Liver (tissue), 9 donors: ENCODE data around the gene SWT1. TPM values are rescaled to one million over a fixed set of nuclear protein-coding genes. Genes with fewer than 3 reads are reported as not detected.
"Not testable (repeated sequence)": the region's sequence is repeated elsewhere in the genome, so short reads cannot be mapped to it uniquely, and the experiment has no call there.

ENCODE experiments used
- DNase-seq: peaks from one replicate; pipeline ENCODE4 v3.0.0-alpha.2; 2017; ENCODE audit warnings: low spot score
- H3K27ac ChIP-seq, 2 donors: one replicate each; pipeline ENCODE4 v1.7.0; 2013; ENCODE audit warnings: inconsistent platforms in 2 of 2, low read length in 2 of 2, control low read depth in 1 of 2, low read depth in 1 of 2, mild to moderate bottlenecking in 1 of 2
- H3K27me3 ChIP-seq, 4 donors: one replicate each; pipeline versions ENCODE4 v1.6.1 to v1.7.0; 2013; ENCODE audit warnings: low read length in 3 of 4, inconsistent platforms in 1 of 4, mild to moderate bottlenecking in 1 of 4, moderate library complexity in 1 of 4; ENCODE audit not compliant: control insufficient read depth in 4 of 4, insufficient read depth in 4 of 4
- H3K36me3 ChIP-seq, 4 donors: one replicate each; pipeline versions ENCODE4 v1.6.1 to v1.7.0; 2013; ENCODE audit warnings: low read length in 3 of 4, mild to moderate bottlenecking in 3 of 4, low read depth in 1 of 4, moderate library complexity in 1 of 4; ENCODE audit not compliant: control insufficient read depth in 4 of 4, insufficient read depth in 3 of 4
- H3K4me1 ChIP-seq, 4 donors: one replicate each; pipeline versions ENCODE4 v1.6.1 to v1.7.0; 2013; ENCODE audit warnings: low read length in 3 of 4, mild to moderate bottlenecking in 3 of 4, moderate library complexity in 1 of 4; ENCODE audit not compliant: control insufficient read depth in 4 of 4, insufficient read depth in 4 of 4
- H3K4me3 ChIP-seq, 3 donors: one replicate each; pipeline versions ENCODE4 v1.6.1 to v1.7.0; 2013; ENCODE audit warnings: low read length in 3 of 3, control low read depth in 1 of 3, low read depth in 1 of 3, mild to moderate bottlenecking in 1 of 3
- H3K9ac ChIP-seq, 2 donors: one replicate each; pipeline ENCODE4 v1.7.0; 2013; ENCODE audit warnings: low read length in 2 of 2, mild to moderate bottlenecking in 2 of 2, moderate library complexity in 2 of 2, control low read depth in 1 of 2, low read depth in 1 of 2
- H3K9me3 ChIP-seq, 4 donors: one replicate each; pipeline versions ENCODE4 v1.6.1 to v1.7.0; 2013; ENCODE audit warnings: low read length in 3 of 4; ENCODE audit not compliant: control insufficient read depth in 4 of 4
- CTCF ChIP-seq: fragments of 150-350 bp; IDR thresholded peaks from 2 replicates; pipeline ENCODE4 v1.5.1; 2017; ENCODE audit warnings: improper control_type of control experiment, low read depth, low read length; ENCODE audit not compliant: missing input control
- EGR1 ChIP-seq, 2 donors: IDR thresholded peaks; 2 replicates each; pipeline ENCODE4 v1.6.1; 2016 to 2018; ENCODE audit warnings: antibody characterized with exemption in 2 of 2, low read depth in 2 of 2
- FOXA1 ChIP-seq: IDR thresholded peaks from 2 replicates; pipeline ENCODE4 v1.6.1; 2016; ENCODE audit warnings: antibody characterized with exemption
- FOXA2 ChIP-seq: IDR thresholded peaks from 2 replicates; pipeline ENCODE4 v1.6.1; 2016; ENCODE audit warnings: antibody characterized with exemption
- GABPA ChIP-seq, 2 donors: IDR thresholded peaks in 1 of 2; conservative IDR thresholded peaks in 1 of 2; 2 replicates each; pipeline ENCODE4 v1.6.1; 2016; ENCODE audit warnings: antibody characterized with exemption in 2 of 2, mild to moderate bottlenecking in 1 of 2, moderate library complexity in 1 of 2
- HNF4A ChIP-seq, 2 donors: conservative IDR thresholded peaks; 2 replicates each; pipeline ENCODE4 v1.6.1; 2016; ENCODE audit warnings: antibody characterized with exemption in 2 of 2, mild to moderate bottlenecking in 2 of 2
- HNF4G ChIP-seq: IDR thresholded peaks from 2 replicates; pipeline ENCODE4 v1.6.1; 2016; ENCODE audit warnings: antibody characterized with exemption
- JUND ChIP-seq, 2 donors: IDR thresholded peaks; 2 replicates each; pipeline ENCODE4 v1.6.1; 2016; ENCODE audit warnings: antibody characterized with exemption in 2 of 2
- NR2F2 ChIP-seq: IDR thresholded peaks from 2 replicates; pipeline ENCODE4 v1.6.1; 2016; ENCODE audit warnings: antibody characterized with exemption
- RXRA ChIP-seq, 2 donors: IDR thresholded peaks; 2 replicates each; pipeline ENCODE4 v1.6.1; 2017 to 2018; ENCODE audit warnings: antibody characterized with exemption in 2 of 2, mild to moderate bottlenecking in 1 of 2
- SP1 ChIP-seq: IDR thresholded peaks from 2 replicates; pipeline ENCODE4 v1.6.1; 2018; ENCODE audit warnings: antibody characterized with exemption, mild to moderate bottlenecking
- TAF1 ChIP-seq: conservative IDR thresholded peaks from 2 replicates; pipeline ENCODE4 v1.6.1; 2016; ENCODE audit warnings: antibody characterized with exemption, mild to moderate bottlenecking
- YY1 ChIP-seq: IDR thresholded peaks from 2 replicates; pipeline ENCODE4 v1.6.1; 2016; ENCODE audit warnings: antibody characterized with exemption, mild to moderate bottlenecking
- WGBS: extraction: QIAGEN DNeasy Blood & Tissue Kit; methylation state at CpG from one replicate; pipeline ENCODE4 v1.1.7; 2013; 5-methylcytosine and 5-hydroxymethylcytosine counted together
- polyA plus RNA-seq, 2 donors: library from polyadenylated mRNA; stranded (reverse) in 1 of 2; unstranded in 1 of 2; fragments of 200-250 nt in 1 of 2; fragments of >200 nt in 1 of 2; fragmentation: Nextera tagmentation in 1 of 2; extraction: Ambion mirVana in 1 of 2; gene quantifications; one replicate each; pipeline versions ENCODE4 v1.2.1 to v1.2.3, GENCODE V29; 2013 to 2015
- total RNA-seq, 2 donors: library from RNA; depleted of rRNA; stranded (reverse); fragments of >200 nt; gene quantifications; one replicate each; pipeline ENCODE4 v1.2.3, GENCODE V29; 2014
- TF ChIP-seq, protein P1 (sequence below): IDR thresholded peaks from 2 replicates; pipeline ENCODE4 v1.6.1; 2016; ENCODE audit warnings: antibody characterized with exemption
- donor health status: healthy.
- donor health status: healthy.
- donor health status: healthy.
- donor health status: healthy.
- donor health status: healthy.

The SWT1 gene
- total and polyA plus RNA-seq, 4 donors: 0.99 to 7.8 (median 2.9) TPM

GRCh38 chr1:185319139-185319475 lies 162.1 kb downstream of the SWT1 start (continued):
- no peak for TF ChIP-seq JUND (IDR thresholded peaks at IDR 0.05)
- no peak for TF ChIP-seq GABPA (IDR thresholded peaks at IDR 0.05 in 1 of 2, conservative IDR thresholded peaks at IDR 0.05 in 1 of 2)
- TF ChIP-seq TAF1: no peak

GRCh38 chr1:185321104-185321503 lies 164.1 kb downstream of the SWT1 start:
- 99% methylated on average over 7 of the region's 7 CpGs for WGBS
- DNase-seq, H3K9me3 ChIP-seq, H3K4me1 ChIP-seq, H3K4me3 ChIP-seq, H3K27me3 ChIP-seq, H3K27ac ChIP-seq, H3K9ac ChIP-seq, H3K36me3 ChIP-seq: not testable (repeated sequence)

GRCh38 chr1:185321653-185322221 lies 164.8 kb downstream of the SWT1 start:
- not testable (repeated sequence) for H3K27me3 ChIP-seq, H3K9ac ChIP-seq, DNase-seq, H3K4me1 ChIP-seq, H3K9me3 ChIP-seq, H3K36me3 ChIP-seq, H3K27ac ChIP-seq, H3K4me3 ChIP-seq
- WGBS: 96% methylated on average over 36 of the region's 36 CpGs

- no peak for TF ChIP-seq SP1
- TF ChIP-seq JUND (IDR thresholded peaks at IDR 0.05): no peak
- no peak for TF ChIP-seq RXRA (IDR thresholded peaks at IDR 0.05)
- no peak for TF ChIP-seq TAF1
- TF ChIP-seq, protein P1, sequence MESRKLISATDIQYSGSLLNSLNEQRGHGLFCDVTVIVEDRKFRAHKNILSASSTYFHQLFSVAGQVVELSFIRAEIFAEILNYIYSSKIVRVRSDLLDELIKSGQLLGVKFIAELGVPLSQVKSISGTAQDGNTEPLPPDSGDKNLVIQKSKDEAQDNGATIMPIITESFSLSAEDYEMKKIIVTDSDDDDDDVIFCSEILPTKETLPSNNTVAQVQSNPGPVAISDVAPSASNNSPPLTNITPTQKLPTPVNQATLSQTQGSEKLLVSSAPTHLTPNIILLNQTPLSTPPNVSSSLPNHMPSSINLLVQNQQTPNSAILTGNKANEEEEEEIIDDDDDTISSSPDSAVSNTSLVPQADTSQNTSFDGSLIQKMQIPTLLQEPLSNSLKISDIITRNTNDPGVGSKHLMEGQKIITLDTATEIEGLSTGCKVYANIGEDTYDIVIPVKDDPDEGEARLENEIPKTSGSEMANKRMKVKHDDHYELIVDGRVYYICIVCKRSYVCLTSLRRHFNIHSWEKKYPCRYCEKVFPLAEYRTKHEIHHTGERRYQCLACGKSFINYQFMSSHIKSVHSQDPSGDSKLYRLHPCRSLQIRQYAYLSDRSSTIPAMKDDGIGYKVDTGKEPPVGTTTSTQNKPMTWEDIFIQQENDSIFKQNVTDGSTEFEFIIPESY: no peak
- no peak for TF ChIP-seq FOXA1
- no peak overlapping the region for H3K27ac ChIP-seq
- H3K9ac ChIP-seq: no peak overlapping the region
- H3K36me3 ChIP-seq: no peaks in the 10 kb centered on the region
- DNase-seq: no peak
- no peaks in the 10 kb centered on the region for H3K9me3 ChIP-seq
- WGBS: 91% methylated on average over 2 of the region's 2 CpGs
- H3K4me1 ChIP-seq: peaks cover 0 to 6% (median 1%) of the 10 kb centered on the region in 4 donors
- no peak overlapping the region for H3K4me3 ChIP-seq
- H3K27me3 ChIP-seq: no peaks in the 10 kb centered on the region
These were observed 165.7 kb downstream of the SWT1 start for GRCh38 chr1:185322636-185323035.

DNA sequence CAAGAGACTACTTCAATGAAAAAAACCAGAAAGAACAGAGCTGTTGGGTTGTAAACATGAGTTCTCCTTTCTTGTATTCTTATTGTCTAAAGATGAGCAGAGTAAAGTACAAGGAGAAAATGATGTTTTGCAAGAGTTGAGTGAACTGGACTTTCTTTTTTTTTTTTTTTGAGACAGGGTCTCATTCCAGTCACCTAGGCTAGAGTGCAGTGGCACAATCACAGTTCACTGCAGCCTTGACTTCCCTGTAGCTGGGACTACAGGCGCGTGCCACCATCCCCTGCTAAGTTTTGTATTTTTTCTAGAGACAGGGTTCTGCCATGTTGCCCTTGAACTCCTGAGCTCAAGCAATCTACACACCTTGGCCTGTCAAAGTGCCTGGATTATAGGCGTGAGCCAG lies 167.2 kb downstream of the SWT1 start:
- H3K27me3 ChIP-seq: no peaks in the 10 kb centered on the region
- H3K27ac ChIP-seq: no peak overlapping the region
- 95% methylated on average over 3 of the region's 3 CpGs for WGBS
- no peak overlapping the region for H3K4me3 ChIP-seq
- H3K36me3 ChIP-seq: no peaks in the 10 kb centered on the region
- H3K4me1 ChIP-seq: no peaks in the 10 kb centered on the region
- no peak for DNase-seq
- H3K9me3 ChIP-seq: no peaks in the 10 kb centered on the region
- no peak overlapping the region for H3K9ac ChIP-seq
- TF ChIP-seq NR2F2: no peak
- TF ChIP-seq GABPA (IDR thresholded peaks at IDR 0.05 in 1 of 2, conservative IDR thresholded peaks at IDR 0.05 in 1 of 2): no peak
- TF ChIP-seq FOXA2: no peak
- TF ChIP-seq HNF4A (conservative IDR thresholded peaks at IDR 0.05): no peak
- TF ChIP-seq SP1: no peak
- no peak for TF ChIP-seq FOXA1
- no peak for TF ChIP-seq EGR1 (IDR thresholded peaks at IDR 0.05; ENCODE audit: low read depth in 2 of 2)
- no peak for TF ChIP-seq YY1
- TF ChIP-seq, protein P1: no peak
- TF ChIP-seq CTCF: no peak
- TF ChIP-seq HNF4G: no peak
- no peak for TF ChIP-seq JUND (IDR thresholded peaks at IDR 0.05)
- no peak for TF ChIP-seq RXRA (IDR thresholded peaks at IDR 0.05)
